ENCODE results near the gene SLC4A11. TPM values are rescaled to one million over a fixed set of nuclear protein-coding genes. Genes with fewer than 3 reads are reported as not detected.

The SLC4A11 gene
- total and polyA plus RNA-seq, 10 of the 15 experiments (the other 5 are each of a cell fraction or from before 2014, with no cell fraction given): 0.07 to 2.3 (median 1.1) TPM

GRCh38 chr20:3190681-3191111 is 48.3 kb downstream of the SLC4A11 start (continued):
- TF ChIP-seq STAT3 (IDR thresholded peaks at IDR 0.05; ENCODE audit: low read depth, low read length) (no peak), IKZF1 (conservative IDR thresholded peaks at IDR 0.05) (no peak), SMAD5 (IDR thresholded peaks at IDR 0.05; ENCODE audit: low read depth) (no peak)
- TF ChIP-seq, protein P1, sequence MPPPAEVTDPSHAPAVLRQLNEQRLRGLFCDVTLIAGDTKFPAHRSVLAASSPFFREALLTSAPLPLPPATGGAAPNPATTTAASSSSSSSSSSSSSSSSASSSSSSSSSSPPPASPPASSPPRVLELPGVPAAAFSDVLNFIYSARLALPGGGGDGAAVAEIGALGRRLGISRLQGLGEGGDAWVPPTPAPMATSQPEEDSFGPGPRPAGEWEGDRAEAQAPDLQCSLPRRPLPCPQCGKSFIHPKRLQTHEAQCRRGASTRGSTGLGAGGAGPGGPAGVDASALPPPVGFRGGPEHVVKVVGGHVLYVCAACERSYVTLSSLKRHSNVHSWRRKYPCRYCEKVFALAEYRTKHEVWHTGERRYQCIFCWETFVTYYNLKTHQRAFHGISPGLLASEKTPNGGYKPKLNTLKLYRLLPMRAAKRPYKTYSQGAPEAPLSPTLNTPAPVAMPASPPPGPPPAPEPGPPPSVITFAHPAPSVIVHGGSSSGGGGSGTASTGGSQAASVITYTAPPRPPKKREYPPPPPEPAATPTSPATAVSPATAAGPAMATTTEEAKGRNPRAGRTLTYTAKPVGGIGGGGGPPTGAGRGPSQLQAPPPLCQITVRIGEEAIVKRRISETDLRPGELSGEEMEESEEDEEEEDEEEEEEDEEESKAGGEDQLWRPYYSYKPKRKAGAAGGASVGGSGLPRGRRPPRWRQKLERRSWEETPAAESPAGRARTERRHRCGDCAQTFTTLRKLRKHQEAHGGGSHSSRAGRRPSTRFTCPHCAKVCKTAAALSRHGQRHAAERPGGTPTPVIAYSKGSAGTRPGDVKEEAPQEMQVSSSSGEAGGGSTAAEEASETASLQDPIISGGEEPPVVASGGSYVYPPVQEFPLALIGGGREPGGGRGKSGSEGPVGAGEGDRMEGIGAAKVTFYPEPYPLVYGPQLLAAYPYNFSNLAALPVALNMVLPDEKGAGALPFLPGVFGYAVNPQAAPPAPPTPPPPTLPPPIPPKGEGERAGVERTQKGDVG (CRISPR knock-in tag; IDR thresholded peaks at IDR 0.05): no peak

DNA sequence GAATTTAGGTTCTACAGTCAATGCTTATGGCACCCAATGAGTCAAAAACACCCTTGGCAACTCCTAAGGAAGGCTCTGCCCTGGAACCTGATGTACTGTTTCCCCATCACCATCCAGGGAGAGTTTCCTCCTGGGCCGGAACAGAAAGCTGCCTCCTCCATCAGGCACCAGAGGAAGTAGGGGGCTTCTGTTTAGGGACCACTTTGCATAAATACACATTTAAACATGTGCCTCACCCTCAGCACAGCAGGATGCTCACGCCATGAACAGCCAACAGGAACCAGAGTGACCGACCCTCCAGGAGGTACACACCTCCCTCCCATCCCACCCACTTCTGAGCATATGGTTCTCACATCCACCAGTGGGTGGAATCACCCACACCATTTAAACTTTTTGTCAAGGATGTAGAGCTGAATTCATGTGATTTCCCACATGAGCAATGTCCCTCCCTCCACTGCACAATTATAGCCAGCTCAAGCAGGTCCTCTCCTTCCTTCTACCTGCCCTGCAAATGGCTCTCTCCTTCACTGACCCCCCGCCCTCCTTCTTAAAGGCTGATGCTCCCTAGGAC is 49.3 kb downstream of the SLC4A11 start:
- ATAC-seq: no peak

More for the DNA sequence above, 49.3 kb downstream of the SLC4A11 start:
- ChIA-PET CTCF (no interaction called here), SMC1A (ENCODE audit: uncharacterized antibody, unreplicated experiment) (interaction anchor here (0.6 kb wide), 1 partner anchor 14 kb away, joined by 4 read pairs; no protein-coding TSS in a partner anchor), RAD21 (ENCODE audit: unreplicated experiment) (no interaction called here), POLR2A (no interaction called here)
- Histone ChIP-seq H3K36me3 (ENCODE audit: control insufficient read depth in 2 of 2, insufficient read depth in 2 of 2, low read length in 1 of 2) (peaks cover 5 to 23% of the 10 kb centered on the region in 2 experiments; a peak in 3 of 4 replicates), H3K9ac (ENCODE audit: control insufficient read depth, insufficient read depth, low read length) (no peak overlapping the region), H3K27ac (ENCODE audit: control insufficient read depth, insufficient read depth) (no peak overlapping the region), H3K4me1 (ENCODE audit: control insufficient read depth, insufficient read depth, low read length) (no peaks in the 10 kb centered on the region), H3K27me3 (replicated peaks in 1 of 2; ENCODE audit: control insufficient read depth in 2 of 2, insufficient read depth in 2 of 2, low read length in 1 of 2) (no peaks in the 10 kb centered on the region), H3K9me3 (replicated peaks; ENCODE audit: control insufficient read depth, insufficient read depth, low read length) (no peaks in the 10 kb centered on the region), H3K4me2 (ENCODE audit: control insufficient read depth, insufficient read depth) (no peak overlapping the region), H4K20me1 (ENCODE audit: control insufficient read depth, insufficient read depth) (0 out of 2 replicates have a peak, but pooled peaks cover 2% of the 10 kb centered on the region), H2AFZ (ENCODE audit: control insufficient read depth, low read depth, low read length) (no peak overlapping the region), H3K79me2 (ENCODE audit: control insufficient read depth, insufficient read depth, low read length) (no peaks in the 10 kb centered on the region), H3K4me3 (no peak overlapping the region)
- TF ChIP-seq CEBPB (IDR thresholded peaks at IDR 0.05; ENCODE audit: borderline replicate concordance in 1 of 2, low read depth in 2 of 2, low read length in 2 of 2) (no peak), NR2C1 (IDR thresholded peaks at IDR 0.05) (no peak), BCL3 (IDR thresholded peaks at IDR 0.05; ENCODE audit: borderline replicate concordance, insufficient read depth, low read depth, low read length, poor library complexity, severe bottlenecking) (no peak), SP1 (IDR thresholded peaks at IDR 0.05; ENCODE audit: low read depth, low read length) (no peak), LARP7 (IDR thresholded peaks at IDR 0.05) (no peak), ZNF622 (IDR thresholded peaks at IDR 0.05) (no peak)
- intact Hi-C loops (cut with micrococcal nuclease; ENCODE audit: unreplicated experiment) (no loop called here), in situ Hi-C loops (cut with MboI) (no loop called here)
- WGBS (ENCODE audit: insufficient coverage, insufficient replicate concordance, low lambda C conversion rate, missing lambda C conversion rate): 72% methylated on average over 4 of the region's 4 CpGs
- no peak for FAIRE-seq
- DNase-seq (ENCODE audit: low read depth, low spot score): no peak
- BruUV-seq (replicated peaks): no TSS peak

All from GM12878 (cell line).